IMR-90 (cell line): ENCODE data around the gene VIPR1. TPM values are rescaled to one million over a fixed set of nuclear protein-coding genes. Genes with fewer than 3 reads are reported as not detected.

ENCODE experiments used
- ATAC-seq: fragments of 200-7000 bp; cut with Tn5 transposase; 2 replicates; pipeline ENCODE4 v1.9.1; 2020; ENCODE audit warnings: low read depth, mild to moderate bottlenecking, moderate library complexity
- BruUV-seq: library from RNA; stranded (reverse); fragments of 400-500 nt; replicated peaks from 2 replicates; lab custom pipeline; 2021; lab: Mats Ljungman, UMichigan
- CTCF ChIA-PET: fragments of 300-600 bp; formaldehyde crosslinking; extraction: SDS; loops from one replicate; lab custom pipeline; 2021; ENCODE audit warnings: antibody characterized with exemption; lab: Yijun Ruan, JAX
- POLR2A ChIA-PET: fragments of 300-600 bp; sonication (Branson Sonifier 250); formaldehyde crosslinking; loops from one replicate; lab custom pipeline; 2022; ENCODE audit warnings: antibody characterized with exemption; ENCODE audit not compliant: unreplicated experiment; lab: Charles Lee
- DNase-seq: peaks from one replicate; pipeline ENCODE4 v3.0.0; 2013
- H2AFZ ChIP-seq: replicated peaks from 2 replicates; pipeline ENCODE3; 2013; ENCODE audit warnings: low read length, mild to moderate bottlenecking; ENCODE audit not compliant: poor library complexity
- H2AK5ac ChIP-seq: 2 replicates; pipeline ENCODE4 v1.6.1; 2013; ENCODE audit warnings: low read depth, low read length, inconsistent platforms
- H2AK9ac ChIP-seq: replicated peaks from 2 replicates; pipeline ENCODE3; 2013; ENCODE audit warnings: mild to moderate bottlenecking, low read depth, low read length, moderate library complexity; ENCODE audit not compliant: poor library complexity
- H2BK120ac ChIP-seq: 2 replicates; pipeline ENCODE4 v1.6.1; 2013; ENCODE audit warnings: low read depth, low read length, inconsistent platforms
- H2BK15ac ChIP-seq: 3 replicates; pipeline ENCODE4 v1.6.1; 2013; ENCODE audit warnings: low read depth, low read length, inconsistent platforms
- H2BK20ac ChIP-seq: 2 replicates; pipeline ENCODE4 v1.6.1; 2013; ENCODE audit warnings: low read depth, mild to moderate bottlenecking, inconsistent platforms, low read length, moderate library complexity
- H2BK5ac ChIP-seq: 2 replicates; pipeline ENCODE4 v1.6.1; 2013; ENCODE audit warnings: mild to moderate bottlenecking, low read depth, low read length, inconsistent platforms; ENCODE audit not compliant: poor library complexity, severe bottlenecking
- H3K14ac ChIP-seq: replicated peaks from 2 replicates; pipeline ENCODE4 v1.6.1; 2013; ENCODE audit warnings: low read depth, low read length, inconsistent platforms
- H3K18ac ChIP-seq: 2 replicates; pipeline ENCODE4 v1.6.1; 2013; ENCODE audit warnings: low read depth, low read length, control low read depth
- H3K23ac ChIP-seq: 2 replicates; pipeline ENCODE4 v1.6.1; 2013; ENCODE audit warnings: low read depth, low read length, inconsistent platforms
- H3K27ac ChIP-seq: 2 replicates; pipeline ENCODE4 v1.5.1; 2013; ENCODE audit warnings: mild to moderate bottlenecking, control low read depth, low read length; ENCODE audit not compliant: insufficient read depth
- H3K27me3 ChIP-seq: 2 replicates; pipeline ENCODE4 v1.6.1; 2013; ENCODE audit warnings: low read length; ENCODE audit not compliant: control insufficient read depth, insufficient read depth
- H3K36me3 ChIP-seq: 2 replicates; pipeline ENCODE4 v1.6.1; 2013; ENCODE audit warnings: low read length, mixed read lengths; ENCODE audit not compliant: control insufficient read depth, insufficient read depth
- H3K4ac ChIP-seq: 2 replicates; pipeline ENCODE4 v1.6.1; 2013; ENCODE audit warnings: low read depth, low read length, inconsistent platforms
- H3K4me1 ChIP-seq: 2 replicates; pipeline ENCODE4 v1.6.1; 2013; ENCODE audit warnings: low read length, mixed read lengths; ENCODE audit not compliant: control insufficient read depth, insufficient read depth
- H3K4me2 ChIP-seq: 2 replicates; pipeline ENCODE4 v1.6.1; 2013; ENCODE audit warnings: low read depth, mild to moderate bottlenecking, control low read depth, low read length, moderate library complexity
- H3K4me3 ChIP-seq: 2 replicates; pipeline ENCODE4 v1.5.1; 2013; ENCODE audit warnings: low read depth, mild to moderate bottlenecking, control low read depth, low read length, moderate library complexity; ENCODE audit not compliant: insufficient read depth
- H3K56ac ChIP-seq: 2 replicates; pipeline ENCODE4 v1.6.1; 2013; ENCODE audit warnings: low read length, inconsistent platforms; ENCODE audit not compliant: insufficient read depth; ENCODE audit errors: extremely low read depth
- H3K79me1 ChIP-seq, 2 experiments: 2 replicates each; pipeline ENCODE4 v1.6.1; 2013; ENCODE audit warnings: low read length in 2 of 2, inconsistent platforms in 1 of 2, low read depth in 1 of 2
- H3K9ac ChIP-seq: 2 replicates; pipeline ENCODE4 v1.6.1; 2013; ENCODE audit warnings: low read depth, low read length, control low read depth
- H3K9me1 ChIP-seq: 2 replicates; pipeline ENCODE4 v1.6.1; 2013; ENCODE audit warnings: low read length, inconsistent platforms; ENCODE audit not compliant: insufficient read depth
- H3K9me3 ChIP-seq: 2 replicates; pipeline ENCODE4 v1.6.1; 2013; ENCODE audit warnings: low read length; ENCODE audit not compliant: control insufficient read depth, insufficient read depth
- H4K20me1 ChIP-seq: 2 replicates; pipeline ENCODE4 v1.6.1; 2013; ENCODE audit warnings: low read length, inconsistent platforms; ENCODE audit not compliant: insufficient read depth
- H4K5ac ChIP-seq: 2 replicates; pipeline ENCODE4 v1.6.1; 2013; ENCODE audit warnings: mild to moderate bottlenecking, low read depth, low read length, control low read depth
- H4K8ac ChIP-seq, 2 experiments: 2 replicates each; pipeline ENCODE4 v1.6.1; 2013; ENCODE audit warnings: low read depth in 2 of 2, low read length in 2 of 2, control low read depth in 1 of 2, inconsistent platforms in 1 of 2
- H4K91ac ChIP-seq: 2 replicates; pipeline ENCODE4 v1.6.1; 2013; ENCODE audit warnings: low read depth, low read length, inconsistent platforms; ENCODE audit not compliant: insufficient read depth
- BHLHE40 ChIP-seq: fragments of 150-350 bp; IDR thresholded peaks from 2 replicates; pipeline ENCODE4 v1.6.1; 2016; ENCODE audit warnings: mild to moderate bottlenecking, low read depth, low read length
- CEBPB ChIP-seq: IDR thresholded peaks from 2 replicates; pipeline ENCODE4 v1.6.1; 2012; ENCODE audit warnings: low read depth, low read length, improper control_type of control experiment
- CHD1 ChIP-seq: IDR thresholded peaks from 2 replicates; pipeline ENCODE4 v1.6.1; 2012; ENCODE audit warnings: low read depth, low read length, improper control_type of control experiment
- CTCF ChIP-seq: conservative IDR thresholded peaks from 2 replicates; pipeline ENCODE4 v1.5.1; 2012; ENCODE audit warnings: mild to moderate bottlenecking, low read depth, low read length, improper control_type of control experiment
- ELK1 ChIP-seq: fragments of 150-350 bp; IDR thresholded peaks from 2 replicates; pipeline ENCODE4 v1.6.1; 2016; ENCODE audit warnings: low read depth, mild to moderate bottlenecking, low read length, moderate library complexity, borderline replicate concordance
- FOS ChIP-seq: fragments of 150-350 bp; IDR thresholded peaks from 2 replicates; pipeline ENCODE4 v1.6.1; 2016; ENCODE audit warnings: low read depth, low read length
- MAFK ChIP-seq: IDR thresholded peaks from 2 replicates; pipeline ENCODE4 v1.6.1; 2012; ENCODE audit warnings: low read depth, low read length, improper control_type of control experiment
- MAZ ChIP-seq: IDR thresholded peaks from 2 replicates; pipeline ENCODE4 v1.6.1; 2012; ENCODE audit warnings: low read depth, mild to moderate bottlenecking, low read length, improper control_type of control experiment, moderate library complexity, borderline replicate concordance
- MXI1 ChIP-seq: IDR thresholded peaks from 2 replicates; pipeline ENCODE4 v1.6.1; 2012; ENCODE audit warnings: low read depth, mild to moderate bottlenecking, low read length, moderate library complexity, borderline replicate concordance
- NFE2L2 ChIP-seq: fragments of 150-350 bp; IDR thresholded peaks from 2 replicates; pipeline ENCODE4 v1.6.1; 2016; ENCODE audit warnings: low read depth, mild to moderate bottlenecking, low read length
- POLR2A ChIP-seq: IDR thresholded peaks from 2 replicates; pipeline ENCODE4 v1.6.1; 2012; ENCODE audit warnings: mild to moderate bottlenecking, low read depth, low read length
- RAD21 ChIP-seq: IDR thresholded peaks from 2 replicates; pipeline ENCODE4 v1.6.1; 2012; ENCODE audit warnings: low read length, improper control_type of control experiment
- RCOR1 ChIP-seq: IDR thresholded peaks from 2 replicates; pipeline ENCODE4 v1.6.1; 2012; ENCODE audit warnings: mild to moderate bottlenecking, low read length, improper control_type of control experiment; ENCODE audit not compliant: insufficient replicate concordance
- RFX5 ChIP-seq: IDR thresholded peaks from 2 replicates; pipeline ENCODE4 v1.8.0; 2012; ENCODE audit warnings: low read depth, mild to moderate bottlenecking, low read length, moderate library complexity
- USF2 ChIP-seq: fragments of 150-350 bp; IDR thresholded peaks from 2 replicates; pipeline ENCODE4 v1.6.1; 2017; ENCODE audit warnings: mild to moderate bottlenecking, antibody characterized with exemption, low read length, low read depth
- WGBS, 2 experiments: methylation state at CpG; one replicate each; pipeline versions ENCODE4 v1.1.5 to v1.1.7; 2013; ENCODE audit warnings: missing lambda C conversion rate in 2 of 2; ENCODE audit not compliant: insufficient read length in 1 of 2; ENCODE audit errors: extremely low coverage in 2 of 2; 5-methylcytosine and 5-hydroxymethylcytosine counted together
- dilution Hi-C: fragments of 300-500 bp; cut with HindIII; formaldehyde crosslinking; loops from one replicate; pipeline ENCODE4 v1.14.3; 2018; ENCODE audit warnings: low sequenced_read_pairs; ENCODE audit not compliant: unreplicated experiment
- in situ Hi-C: fragments of 300-500 bp; cut with MboI; formaldehyde crosslinking; loops from 3 replicates; pipeline ENCODE4 v1.14.3; 2019; ENCODE audit warnings: low sequenced_read_pairs, inconsistent platforms, mixed read lengths
- intact Hi-C: fragments of 100-400 bp; cut with micrococcal nuclease; formaldehyde crosslinking; loops from 2 replicates; pipeline ENCODE4 v1.10.0; 2022
- polyA plus RNA-seq, 3 experiments: library from polyadenylated mRNA; depleted of rRNA; stranded (reverse); fragments of >200 nt; gene quantifications; 2 replicates each; pipeline ENCODE4 v1.2.3, GENCODE V29; 2012; ENCODE audit warnings: low replicate concordance in 1 of 3
- total RNA-seq: library from RNA; depleted of rRNA; stranded (reverse); fragments of >200 nt; gene quantifications from 2 replicates; pipeline ENCODE4 v1.2.3, GENCODE V29; 2012

The VIPR1 gene
- total and polyA plus RNA-seq, 2 of the 4 experiments (the other 2 are of a cell fraction), result not detected

- dilution Hi-C loops (no loop called here), in situ Hi-C loops (no loop called here), intact Hi-C loops (no loop called here)
- ATAC-seq (no peak), DNase-seq (no peak)
- H2BK20ac ChIP-seq, result no peak overlapping the region
- H3K18ac ChIP-seq, result no peak overlapping the region
- no peak overlapping the region for H3K14ac ChIP-seq
- H3K36me3 ChIP-seq, result no peaks in the 10 kb centered on the region
- CTCF ChIA-PET, result no interaction called here
- no peaks in the 10 kb centered on the region for H3K9me3 ChIP-seq
- no peak overlapping the region for H3K27ac ChIP-seq
- TF ChIP-seq CEBPB, result no peak
- TF ChIP-seq MAZ, result no peak
- no peak for TF ChIP-seq RFX5
- no peak for TF ChIP-seq RAD21
- no peak for TF ChIP-seq FOS
- TF ChIP-seq CTCF, result no peak
- no peak for TF ChIP-seq NFE2L2
- TF ChIP-seq CHD1, result no peak
- no peak for TF ChIP-seq POLR2A
- TF ChIP-seq RCOR1, result no peak
- TF ChIP-seq MXI1, result no peak
- no peak for TF ChIP-seq ELK1
- no peak for TF ChIP-seq MAFK
- no peak for TF ChIP-seq USF2
- no peak for TF ChIP-seq BHLHE40
- H4K91ac ChIP-seq, result no peak overlapping the region
- no peak overlapping the region for H4K8ac ChIP-seq
- no peak overlapping the region for H2BK15ac ChIP-seq
- H3K9me1 ChIP-seq, result no peaks in the 10 kb centered on the region
- H2BK120ac ChIP-seq, result no peak overlapping the region
- no peak overlapping the region for H4K5ac ChIP-seq
- H3K27me3 ChIP-seq, result peaks cover 25% of the 10 kb centered on the region
- no TSS peak for BruUV-seq
- no peak overlapping the region for H3K4me3 ChIP-seq
- no peak overlapping the region for H3K4me2 ChIP-seq
- H4K20me1 ChIP-seq, result no peaks in the 10 kb centered on the region
- no peaks in the 10 kb centered on the region for H3K79me1 ChIP-seq
- no peak overlapping the region for H3K9ac ChIP-seq
- POLR2A ChIA-PET, result no interaction called here
- H3K4me1 ChIP-seq, result no peaks in the 10 kb centered on the region
- no peak overlapping the region for H2AFZ ChIP-seq
- no peak overlapping the region for H2AK5ac ChIP-seq
- H3K56ac ChIP-seq, result no peak overlapping the region
- no peak overlapping the region for H2AK9ac ChIP-seq
- 67% methylated on average over 1 of the region's 1 CpG; no CpG with 5 or more reads in 1 of the 2 experiments for WGBS, 2 experiments
- H3K4ac ChIP-seq, result no peak overlapping the region
- no peak overlapping the region for H3K23ac ChIP-seq
- H2BK5ac ChIP-seq, result no peak overlapping the region
Observed at GRCh38 chr3:42511201-42511600, 8.8 kb downstream of the VIPR1 start.
